ENCODE data around the gene PRKAG1.

DNA sequence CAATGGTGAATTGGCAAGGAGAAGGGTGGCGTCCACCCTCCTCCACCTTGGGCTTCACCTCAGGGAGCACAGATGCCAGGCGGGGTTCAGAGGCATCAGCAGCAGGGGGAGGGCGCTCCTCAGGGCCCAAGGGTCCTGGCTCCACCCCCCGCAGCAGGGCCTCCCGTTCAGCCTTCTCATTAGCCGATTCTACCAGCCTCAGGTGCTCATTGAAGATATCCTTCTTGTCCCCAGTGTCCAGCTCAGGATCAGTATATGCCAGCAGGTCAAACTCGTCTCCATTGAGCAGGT lies 19.3 kb upstream of the PRKAG1 start:
- TF ChIP-seq, protein P1, sequence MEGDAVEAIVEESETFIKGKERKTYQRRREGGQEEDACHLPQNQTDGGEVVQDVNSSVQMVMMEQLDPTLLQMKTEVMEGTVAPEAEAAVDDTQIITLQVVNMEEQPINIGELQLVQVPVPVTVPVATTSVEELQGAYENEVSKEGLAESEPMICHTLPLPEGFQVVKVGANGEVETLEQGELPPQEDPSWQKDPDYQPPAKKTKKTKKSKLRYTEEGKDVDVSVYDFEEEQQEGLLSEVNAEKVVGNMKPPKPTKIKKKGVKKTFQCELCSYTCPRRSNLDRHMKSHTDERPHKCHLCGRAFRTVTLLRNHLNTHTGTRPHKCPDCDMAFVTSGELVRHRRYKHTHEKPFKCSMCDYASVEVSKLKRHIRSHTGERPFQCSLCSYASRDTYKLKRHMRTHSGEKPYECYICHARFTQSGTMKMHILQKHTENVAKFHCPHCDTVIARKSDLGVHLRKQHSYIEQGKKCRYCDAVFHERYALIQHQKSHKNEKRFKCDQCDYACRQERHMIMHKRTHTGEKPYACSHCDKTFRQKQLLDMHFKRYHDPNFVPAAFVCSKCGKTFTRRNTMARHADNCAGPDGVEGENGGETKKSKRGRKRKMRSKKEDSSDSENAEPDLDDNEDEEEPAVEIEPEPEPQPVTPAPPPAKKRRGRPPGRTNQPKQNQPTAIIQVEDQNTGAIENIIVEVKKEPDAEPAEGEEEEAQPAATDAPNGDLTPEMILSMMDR (IDR thresholded peaks at IDR 0.05), result no peak
- TF ChIP-seq POLR2A (IDR thresholded peaks at IDR 0.05), result no peak

Data from adrenal gland (tissue), 5 donors.